Esophagus squamous epithelium (tissue), 4 donors: ENCODE measurements around the gene SLC27A5.

Experiments
- CTCF ChIP-seq, 6 experiments: fragments of 450-650 bp in 4 of 6; fragments of 200-600 bp in 2 of 6; sonication (generic) in 2 of 6; IDR thresholded peaks; one replicate each; pipeline ENCODE4 v1.5.1; 2016 to 2019; ENCODE audit warnings: antibody characterized with exemption in 6 of 6, mild to moderate bottlenecking in 4 of 6, moderate library complexity in 4 of 6
- POLR2A ChIP-seq, 4 donors: fragments of 450-650 bp; IDR thresholded peaks; one replicate each; pipeline ENCODE4 v1.6.1; 2017; ENCODE audit warnings: antibody characterized with exemption in 4 of 4, mild to moderate bottlenecking in 4 of 4, moderate library complexity in 3 of 4

GRCh38 chr19:58460039-58460438 lies 51.8 kb downstream of the SLC27A5 start:
- TF ChIP-seq POLR2A (IDR thresholded peaks at IDR 0.05) (no peak), CTCF (IDR thresholded peaks at IDR 0.05) (no peak)
